Mesenteric fat pad (tissue), 1 donor: Measurements from ENCODE around the gene ZNF462. TPM values are rescaled to one million over a fixed set of nuclear protein-coding genes. Genes with fewer than 3 reads are reported as not detected.

Source experiments
- DNase-seq: peaks from one replicate; pipeline ENCODE4 v3.0.0-alpha.2; 2020; ENCODE audit warnings: low spot score
- total RNA-seq: library from RNA; stranded (reverse); fragmentation: NEBNext Ultra II Directional; extraction: Animal tissue kit (Norgen Biotek cat#: 25700); gene quantifications from one replicate; pipeline ENCODE4 v1.2.1, GENCODE V29; 2021
- donor health status: DM: yes; HTN: yes; CAD: no.

Gene ZNF462
- total RNA-seq, 1 donor from 2014 or later, result 45.2 TPM

DNA sequence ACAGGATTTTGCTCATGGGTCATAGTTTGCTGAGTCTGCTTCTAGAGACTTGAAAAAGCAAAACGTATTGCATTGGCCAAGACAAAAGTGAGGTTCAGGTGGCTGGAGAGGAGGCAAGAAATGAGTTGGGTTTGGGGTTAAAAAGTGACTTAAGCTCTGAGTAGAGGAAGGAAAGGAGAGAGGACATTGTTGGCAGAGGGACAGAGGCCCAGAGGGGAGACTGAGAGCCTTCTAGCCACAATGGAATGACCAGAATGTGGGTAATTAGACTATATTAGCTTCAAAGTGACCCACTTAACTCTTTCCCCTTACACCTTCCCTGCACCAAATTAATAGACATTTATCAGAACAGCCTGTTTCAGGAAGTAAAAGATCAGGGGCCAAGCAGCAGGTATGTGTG, 188.4 kb downstream of the ZNF462 start:
- no peak for DNase-seq

DNA sequence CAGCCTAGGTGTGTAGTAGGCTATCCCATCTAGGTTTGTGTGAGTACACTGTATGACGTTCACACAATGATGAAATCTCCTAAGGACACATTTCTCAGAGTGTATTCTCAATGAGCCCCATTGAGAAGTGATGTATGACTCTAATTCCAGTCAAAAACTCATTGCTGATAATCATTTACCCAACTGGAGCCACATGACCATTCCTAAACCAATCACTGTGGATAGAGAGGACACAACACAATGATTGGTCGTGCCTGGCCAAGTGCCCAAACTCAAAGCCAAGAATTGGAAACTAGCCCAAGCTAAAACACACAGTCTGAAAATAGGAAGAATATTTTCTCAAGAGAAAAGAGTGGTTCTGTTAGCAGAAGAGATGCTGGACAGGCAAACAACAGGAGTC, 191.2 kb downstream of the ZNF462 start:
- no peak for DNase-seq

- DNase-seq, result no peak
Measured at GRCh38 chr9:107059220-107059619, 196.3 kb downstream of the ZNF462 start.

DNA sequence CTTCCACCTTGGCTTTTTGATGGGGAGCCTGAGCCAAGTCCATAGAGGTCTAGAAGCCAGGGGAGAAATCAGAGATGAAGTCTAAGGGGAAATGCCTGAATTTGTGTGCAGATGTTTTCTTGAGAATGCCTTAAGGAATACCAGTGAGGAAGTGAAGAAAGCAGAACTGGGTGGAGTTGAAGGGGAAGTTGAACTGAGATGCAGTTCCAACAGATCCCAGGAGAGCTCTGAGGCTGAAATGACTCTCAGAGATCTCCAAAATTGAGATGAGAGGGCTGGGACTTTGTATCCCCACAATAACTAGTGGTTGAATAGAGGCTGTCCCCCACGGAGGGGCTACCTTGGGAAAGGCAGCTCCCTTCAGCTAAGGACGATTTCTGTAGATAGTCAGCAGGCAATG, 197.1 kb downstream of the ZNF462 start:
- DNase-seq, result no peak
